Hepatocyte (in vitro differentiated cells): ENCODE results near the gene SMOC1.

Experiments used
- CTCF ChIP-seq: fragments of 200-600 bp; sonication (generic); IDR thresholded peaks from 2 replicates; pipeline ENCODE4 v1.5.1; 2016; ENCODE audit warnings: antibody characterized with exemption, mild to moderate bottlenecking; ENCODE audit not compliant: poor library complexity
- EZH2 ChIP-seq: fragments of 200-600 bp; sonication (generic); IDR thresholded peaks from 2 replicates; pipeline ENCODE4 v1.6.1; 2016; ENCODE audit warnings: antibody characterized with exemption, mild to moderate bottlenecking, borderline replicate concordance

GRCh38 chr14:70050136-70050535, 170.9 kb downstream of the SMOC1 start:
- TF ChIP-seq CTCF, result no peak
- TF ChIP-seq EZH2, result no peak
